Naive thymus-derived CD8-positive, alpha-beta T cell (primary cell): ENCODE data around the gene DGKE. TPM values are rescaled to one million over a fixed set of nuclear protein-coding genes. Genes with fewer than 3 reads are reported as not detected.

Source experiments
- ATAC-seq, 2 donors: fragments of 150-1000 bp; cut with Tn5 transposase in 1 of 2; sonication (Bioruptor Pico), chemical (Tn5 transposase) in 1 of 2; 1 replicate in 1 of 2; 2 replicates in 1 of 2; pipeline ENCODE4 v1.10.0; 2021; ENCODE audit warnings: mild to moderate bottlenecking in 2 of 2, moderate library complexity in 2 of 2
- POLR2A ChIA-PET: fragments of 350-600 bp; sonication (Branson Sonifier 250); formaldehyde crosslinking; loops from one replicate; lab custom pipeline; 2021; ENCODE audit warnings: antibody characterized with exemption; lab: Charles Lee
- DNase-seq, 10 donors: peaks; one replicate each; pipeline versions ENCODE4 v3.0.0 to v3.0.0-alpha.2; 2020 to 2022
- H3K27ac Mint-ChIP-seq, 10 donors: one replicate each; pipeline ENCODE4 v1.8.0; 2020 to 2022; ENCODE audit warnings: mild to moderate bottlenecking in 10 of 10, mixed read lengths in 10 of 10, moderate library complexity in 4 of 10, inconsistent platforms in 1 of 10
- H3K27me3 Mint-ChIP-seq, 5 donors: one replicate each; pipeline ENCODE4 v1.8.0; 2021 to 2022; ENCODE audit warnings: mixed read lengths in 5 of 5
- H3K36me3 Mint-ChIP-seq, 3 donors: one replicate each; pipeline ENCODE4 v1.8.0; 2020 to 2022; ENCODE audit warnings: mixed read lengths in 3 of 3, mild to moderate bottlenecking in 2 of 3, inconsistent platforms in 1 of 3
- H3K4me1 Mint-ChIP-seq, 4 donors: one replicate each; pipeline ENCODE4 v1.8.0; 2021 to 2022; ENCODE audit warnings: mixed read lengths in 4 of 4
- H3K4me3 Mint-ChIP-seq, 10 donors: one replicate each; pipeline ENCODE4 v1.8.0; 2020 to 2022; ENCODE audit warnings: mild to moderate bottlenecking in 10 of 10, mixed read lengths in 10 of 10, moderate library complexity in 6 of 10, inconsistent platforms in 1 of 10
- H3K9me3 Mint-ChIP-seq, 9 donors: one replicate each; pipeline ENCODE4 v1.8.0; 2020 to 2022; ENCODE audit warnings: mixed read lengths in 9 of 9, mild to moderate bottlenecking in 3 of 9, inconsistent platforms in 1 of 9, moderate library complexity in 1 of 9
- polyA plus RNA-seq, 3 donors: library from polyadenylated mRNA; unstranded; fragments of 300-500 nt; fragmentation: Illumina TruSeq; gene quantifications; one replicate each; pipeline ENCODE4 v1.2.3, GENCODE V29; 2021
- total RNA-seq, 8 experiments: library from RNA in 2 of 8; stranded (reverse) in 2 of 8; gene quantifications; one replicate each; pipeline ENCODE4 v1.2.3 and lab custom pipeline; 2021 to 2026

The DGKE gene
- total and polyA plus RNA-seq, 5 experiments from 2014 or later, result 3.8 to 45.8 (median 4.7) TPM

DNA sequence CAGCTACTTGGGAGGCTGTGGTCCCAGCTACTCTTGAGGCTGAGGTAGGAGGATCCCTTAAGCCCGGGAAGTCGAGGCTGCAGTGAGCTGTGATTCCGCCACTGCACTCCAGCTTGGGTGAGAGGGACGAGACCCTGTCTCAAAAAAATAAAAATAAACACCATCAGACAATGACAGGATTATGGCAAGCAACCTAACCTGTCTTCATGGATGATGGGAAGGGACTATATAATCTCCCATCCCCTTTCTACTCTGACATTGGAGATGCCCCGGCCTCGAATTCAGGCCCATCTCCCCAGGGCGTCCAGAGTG lies 79.0 kb downstream of the DGKE start:
- DNase-seq (no peak), ATAC-seq (no peak)
- POLR2A ChIA-PET, result interaction anchor here (0.6 to 1.5 kb wide), 4 partner anchors 41 to 318 kb away, joined by 3 to 20 read pairs (median 6); partner anchors contain the start of genes C17orf67, COIL and DGKE
- Mint-ChIP-seq H3K4me1 (peaks cover 24 to 65% (median 59%) of the 10 kb centered on the region in 4 donors), H3K27ac (peak overlapping the region; percentile 89 to 97 (median 94)), H3K27me3 (no peaks in the 10 kb centered on the region), H3K4me3 (peak overlapping the region; percentile 77 to 97 (median 94)), H3K36me3 (peaks cover 0 to 17% (median 4%) of the 10 kb centered on the region in 3 donors), H3K9me3 (peaks cover 0 to 9% (median 3%) of the 10 kb centered on the region in 9 donors)

DNA sequence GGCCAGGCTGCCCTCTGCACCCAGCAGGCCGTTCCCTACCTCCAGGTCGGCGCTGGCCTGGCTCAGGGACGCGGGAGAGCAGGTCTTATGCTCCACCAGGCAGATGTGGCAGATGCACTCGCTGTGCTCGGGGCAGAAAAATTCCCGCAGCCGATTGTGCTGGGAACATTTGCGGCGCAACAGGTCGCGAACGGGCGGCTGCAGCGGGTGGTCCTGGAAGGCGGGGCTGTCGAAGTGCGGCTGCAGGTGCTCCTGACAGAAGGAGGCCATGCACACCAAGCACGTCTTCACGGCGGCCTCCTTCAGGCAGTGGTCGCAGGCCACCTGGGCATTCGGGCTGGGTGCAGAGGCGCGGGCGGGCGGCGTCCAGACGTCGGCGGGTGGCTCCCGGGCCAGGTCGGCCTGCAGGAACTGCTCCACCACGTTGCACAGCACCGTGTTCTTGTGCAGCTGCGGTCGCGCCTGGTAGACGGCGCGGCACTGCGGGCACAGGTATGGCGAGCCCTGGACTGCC lies 79.5 kb downstream of the DGKE start:
- Mint-ChIP-seq H3K27me3 (no peaks in the 10 kb centered on the region), H3K4me1 (peaks cover 23 to 61% (median 55%) of the 10 kb centered on the region in 4 donors), H3K9me3 (peaks cover 0 to 10% (median 3%) of the 10 kb centered on the region in 9 donors), H3K4me3 (peak overlapping the region; percentile 77 to 97 (median 94)), H3K27ac (peak overlapping the region; percentile 86 to 97 (median 94)), H3K36me3 (peaks cover 0 to 12% (median 6%) of the 10 kb centered on the region in 3 donors)
- POLR2A ChIA-PET, result interaction anchor here (0.8 to 1.6 kb wide), 9 partner anchors 8 to 319 kb away, joined by 3 to 20 read pairs (median 4); partner anchors contain the start of genes AKAP1, C17orf67, COIL and DGKE
- ATAC-seq (peak; percentile 71 to 73), DNase-seq (peak in 1 of 10 donors; percentile 24)

DNA sequence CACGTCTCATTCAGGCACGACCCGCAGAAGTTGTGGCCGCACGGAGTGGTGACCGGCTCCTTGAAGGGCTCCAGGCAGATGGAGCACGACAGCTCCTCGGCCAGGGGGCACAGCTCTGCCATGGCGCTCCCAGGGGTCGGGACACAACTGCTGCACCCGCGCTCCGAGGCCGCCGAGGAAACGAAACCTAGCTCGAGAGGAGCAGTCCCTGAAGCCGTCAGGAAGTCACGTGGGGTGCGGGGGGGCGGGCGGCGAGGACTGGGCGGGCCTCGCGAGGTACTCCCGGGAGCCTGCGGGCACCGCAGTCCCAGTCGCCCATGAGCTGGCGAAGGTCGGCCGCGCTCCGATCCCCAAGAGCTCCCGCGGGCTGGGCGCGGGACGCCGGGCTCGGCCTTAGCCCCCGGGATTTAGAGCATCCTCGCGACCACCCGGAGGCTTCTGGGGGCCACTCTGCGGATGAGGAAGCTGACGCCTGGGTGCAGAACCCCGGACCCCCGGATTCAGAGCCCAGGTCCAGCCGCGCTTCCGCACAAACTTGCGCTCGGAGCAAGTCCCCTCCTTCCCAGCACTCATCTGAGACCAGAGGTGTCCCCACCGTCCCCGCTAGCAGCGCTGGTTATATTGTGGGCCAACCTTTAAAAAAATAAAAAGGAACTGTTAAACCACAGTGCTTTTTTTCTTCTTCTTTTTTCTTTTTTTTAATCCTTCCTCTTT lies 80.1 kb downstream of the DGKE start, which contains the start of gene TRIM25:
TSS of gene TRIM25 (minus strand) at position 183 of the 714 bp plus-strand sequence. CDS start at position 122, 61 bp downstream.
- Mint-ChIP-seq H3K27ac (peak within 1 kb of the TSS; percentile 86 to 97 (median 94)), H3K4me3 (peak within 1 kb of the TSS; percentile 77 to 97 (median 94)), H3K27me3 (no peaks in the 10 kb centered on the region), H3K36me3 (peaks cover 0 to 7% (median 6%) of the 10 kb centered on the region in 3 donors), H3K4me1 (peaks cover 17 to 55% (median 49%) of the 10 kb centered on the region in 4 donors), H3K9me3 (peaks cover 0 to 10% (median 3%) of the 10 kb centered on the region in 9 donors)
- POLR2A ChIA-PET, result interaction anchor here (0.7 to 1.6 kb wide), 12 partner anchors 9 to 321 kb away, joined by 3 to 20 read pairs (median 4); partner anchors contain the start of genes AKAP1, C17orf67, COIL and DGKE
- peak; percentile 73 to 92 (median 84) for DNase-seq
- peak; percentile 89 to 92 for ATAC-seq

DNA sequence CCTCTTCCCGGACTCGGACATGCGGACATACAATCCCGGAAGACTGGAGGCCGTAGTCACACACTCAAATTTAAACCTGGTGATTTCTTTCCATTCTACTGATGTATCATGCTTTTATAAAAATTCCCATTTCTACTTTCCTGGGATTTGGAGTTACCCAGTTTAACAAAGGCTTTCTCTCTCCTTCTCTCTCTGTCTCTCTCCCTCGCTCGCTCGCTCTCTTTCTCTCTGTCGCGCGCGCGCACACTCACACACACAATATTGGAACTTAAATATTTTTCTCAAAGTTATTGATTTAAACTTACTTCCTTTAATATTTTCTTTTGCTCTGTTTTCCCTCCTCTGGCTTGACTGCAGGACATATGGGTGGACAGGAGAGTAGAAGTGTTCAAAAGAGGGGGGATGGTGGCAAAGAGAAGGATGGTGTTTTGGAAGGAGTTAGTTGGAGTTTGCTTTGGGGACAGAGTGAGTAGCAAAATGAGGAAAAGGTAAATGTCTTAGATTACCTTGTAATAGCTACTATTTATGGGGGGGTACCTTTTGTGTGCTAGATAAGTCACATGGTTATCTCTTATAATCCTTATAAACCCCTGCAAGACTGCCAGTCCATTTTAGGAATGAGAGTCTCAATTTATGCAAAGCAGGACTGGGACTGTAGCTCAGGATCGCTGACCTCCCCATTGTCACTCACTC lies 80.8 kb downstream of the DGKE start:
- POLR2A ChIA-PET, result interaction anchor here (0.8 to 1.6 kb wide), 9 partner anchors 9 to 320 kb away, joined by 3 to 20 read pairs (median 4); partner anchors contain the start of genes C17orf67 and DGKE
- peaks cover 0 to 10% (median 3%) of the 10 kb centered on the region in 9 donors for H3K9me3 Mint-ChIP-seq
- peak overlapping the region; percentile 77 to 97 (median 94) for H3K4me3 Mint-ChIP-seq
- peaks cover 17 to 49% (median 44%) of the 10 kb centered on the region in 4 donors for H3K4me1 Mint-ChIP-seq
- DNase-seq (no peak), ATAC-seq (no peak)
- peaks cover 0 to 7% (median 6%) of the 10 kb centered on the region in 3 donors for H3K36me3 Mint-ChIP-seq
- peak overlapping the region; percentile 86 to 97 (median 92) for H3K27ac Mint-ChIP-seq
- no peaks in the 10 kb centered on the region for H3K27me3 Mint-ChIP-seq

DNA sequence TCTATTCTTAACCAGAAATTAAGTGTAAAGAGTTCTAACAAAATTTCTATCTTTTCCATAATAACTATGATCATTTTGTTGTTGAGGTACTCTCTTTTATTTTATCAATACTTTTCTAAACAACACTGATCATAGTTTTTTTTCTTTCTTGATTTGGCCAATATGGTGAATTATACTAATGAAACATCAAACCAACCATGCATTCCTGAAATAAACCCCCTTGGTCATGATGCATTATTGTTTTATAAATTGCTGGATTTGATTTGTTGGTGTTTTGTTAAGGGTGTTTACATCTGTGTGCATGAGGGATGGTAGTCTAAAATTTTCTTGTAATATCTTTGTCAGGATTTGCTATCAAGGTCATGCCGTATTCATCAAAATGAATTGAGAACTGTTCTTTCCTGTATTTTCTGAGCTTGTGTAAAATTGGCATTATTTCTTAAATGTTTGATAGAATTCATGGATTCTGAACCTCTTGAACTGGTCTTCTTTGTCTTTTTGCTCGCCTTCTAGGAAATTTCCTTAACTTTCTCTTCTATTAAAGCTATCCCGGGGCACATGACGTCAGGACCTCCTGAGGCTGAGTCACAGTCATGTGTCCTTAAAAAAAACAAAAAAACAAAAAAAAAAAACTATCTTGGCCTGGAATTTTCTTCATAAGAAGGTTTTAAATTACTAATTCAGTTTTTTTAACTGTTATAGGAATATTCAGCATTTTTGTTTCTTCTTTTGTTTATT lies 83.8 kb downstream of the DGKE start:
- POLR2A ChIA-PET, result no interaction called here
- Mint-ChIP-seq H3K9me3 (peaks cover 0 to 10% (median 3%) of the 10 kb centered on the region in 9 donors), H3K4me1 (peaks cover 7 to 21% (median 17%) of the 10 kb centered on the region in 4 donors), H3K27ac (no peak overlapping the region), H3K36me3 (peaks cover 0 to 6% (median 0%) of the 10 kb centered on the region in 3 donors), H3K27me3 (no peaks in the 10 kb centered on the region), H3K4me3 (no peak overlapping the region)
- no peak for DNase-seq
- ATAC-seq, result no peak

DNA sequence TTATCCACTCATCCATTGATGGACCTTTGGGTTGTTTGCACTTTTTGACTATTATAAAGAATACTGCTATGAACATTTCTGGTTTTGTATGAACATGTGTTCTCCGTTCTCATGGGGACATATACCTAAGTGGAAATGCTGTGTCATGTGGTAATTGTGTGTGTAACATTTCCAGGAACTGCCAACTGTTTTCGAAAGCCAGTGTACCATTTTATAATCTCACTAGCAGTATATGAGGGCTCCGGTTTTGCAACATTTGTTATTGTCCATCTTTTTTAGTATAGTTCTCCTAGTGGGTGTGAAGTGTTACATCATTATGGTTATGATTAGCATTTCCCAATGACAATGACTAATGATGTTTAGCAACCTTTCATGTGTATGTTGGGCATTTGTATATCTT lies 85.0 kb downstream of the DGKE start:
- no peak for DNase-seq
- no peak overlapping the region for H3K27ac Mint-ChIP-seq
- H3K4me3 Mint-ChIP-seq, result no peak overlapping the region
- POLR2A ChIA-PET, result interaction anchor here (0.7 kb wide), 1 partner anchor 69 kb away, joined by 5 read pairs; no protein-coding TSS in a partner anchor
- peaks cover 0 to 6% (median 0%) of the 10 kb centered on the region in 3 donors for H3K36me3 Mint-ChIP-seq
- no peak for ATAC-seq
- no peaks in the 10 kb centered on the region for H3K27me3 Mint-ChIP-seq
- peaks cover 0 to 10% (median 3%) of the 10 kb centered on the region in 9 donors for H3K9me3 Mint-ChIP-seq
- H3K4me1 Mint-ChIP-seq, result peaks cover 7 to 21% (median 17%) of the 10 kb centered on the region in 4 donors

Other genes starting within 250 kb of the DGKE start
- gene NOG, start 240.5 kb upstream of the DGKE start, total RNA-seq, result 100 to 1,000 TPM; 108 to 114 TPM
- 10 to 100 TPM; 23.4 to 54.8 (median 49.9) TPM for gene NOG, start 240.5 kb upstream of the DGKE start, polyA plus RNA-seq
- gene C17orf67, start 231 bp upstream of the DGKE start, total RNA-seq, result 1 to 10 TPM; 8.0 to 9.5 TPM
- 1 to 10 TPM; 1.5 to 2.2 (median 1.6) TPM for gene C17orf67, start 231 bp upstream of the DGKE start, polyA plus RNA-seq
- gene TRIM25, start 79.9 kb downstream of the DGKE start, total RNA-seq, result 10 to 100 TPM; 59.9 to 63.9 TPM
- 1 to 10 TPM; 5.1 to 5.4 (median 5.2) TPM for gene TRIM25, start 79.9 kb downstream of the DGKE start, polyA plus RNA-seq
- 10 to 100 TPM; 21.6 to 24.2 TPM for gene COIL, start 126.9 kb downstream of the DGKE start, total RNA-seq
- gene COIL, start 126.9 kb downstream of the DGKE start, polyA plus RNA-seq, result 10 to 100 TPM; 12.0 to 18.8 (median 12.8) TPM
- 10 to 100 TPM; 31.2 to 32.7 TPM for gene SCPEP1, start 144.0 kb downstream of the DGKE start, total RNA-seq
- gene SCPEP1, start 144.0 kb downstream of the DGKE start, polyA plus RNA-seq, result 10 to 100 TPM; 17.6 to 28.2 (median 25.7) TPM